Spleen (tissue), 7 donors: ENCODE measurements around the gene CD99.

Experiments
- CTCF ChIP-seq, 11 experiments: fragments of 200-600 bp in 7 of 11; fragments of 450-650 bp in 4 of 11; sonication (generic) in 4 of 11; IDR thresholded peaks in 8 of 11; conservative IDR thresholded peaks in 3 of 11; 1 replicate in 7 of 11; 2 replicates in 4 of 11; pipeline versions ENCODE4 v1.4.0 to v1.8.0; 2016 to 2021; ENCODE audit warnings: antibody characterized with exemption in 11 of 11, inconsistent platforms in 4 of 11, mild to moderate bottlenecking in 1 of 11
- POLR2A ChIP-seq, 3 donors: fragments of 450-650 bp; IDR thresholded peaks; one replicate each; pipeline ENCODE4 v1.5.1; 2017; ENCODE audit warnings: antibody characterized with exemption in 3 of 3, mild to moderate bottlenecking in 1 of 3
- POLR2AphosphoS5 ChIP-seq, 3 donors: sonication (generic); formaldehyde crosslinking; IDR thresholded peaks; one replicate each; pipeline ENCODE4 v1.5.1; 2017; ENCODE audit warnings: antibody characterized with exemption in 3 of 3
- donor health status: DM: no; HTN: no; CAD: no; lungs with moderate emphysema.
- donor health status: DM: no; HTN: no; CAD: no.
- donor health status: DM: no; HTN: no; CAD: no.

- TF ChIP-seq POLR2A (IDR thresholded peaks at IDR 0.05) (no peak), CTCF (IDR thresholded peaks at IDR 0.05 in 8 of 11, conservative IDR thresholded peaks at IDR 0.05 in 3 of 11) (no peak), POLR2AphosphoS5 (IDR thresholded peaks at IDR 0.05) (no peak)
Measured at GRCh38 chrX:2679534-2680485, 11.3 kb upstream of the CD99 start.
